K562 (cell line): Measurements from ENCODE around the gene TXLNA. TPM values are rescaled to one million over a fixed set of nuclear protein-coding genes. Genes with fewer than 3 reads are reported as not detected.
A peak's percentile ranks its signal among the peaks of the same experiment; 100 is the strongest.

Experiments used
- ATAC-seq: fragments of 200-7000 bp; cut with Tn5 transposase; 3 replicates; pipeline ENCODE4 v1.9.1; 2020; ENCODE audit warnings: moderate library complexity
- BruUV-seq: library from RNA; stranded (reverse); fragments of 400-500 nt; replicated peaks from 2 replicates; lab custom pipeline; 2021; lab: Mats Ljungman, UMichigan
- CTCF ChIA-PET: fragments of 300-600 bp; formaldehyde crosslinking; extraction: SDS; loops from one replicate; lab custom pipeline; 2021; ENCODE audit warnings: low intra/inter-chr PET ratio; lab: Yijun Ruan, JAX
- POLR2A ChIA-PET: fragments of 300-600, 350-650 bp; sonication (Branson Sonifier 250); formaldehyde crosslinking; extraction: SDS; loops from one replicate; lab custom pipeline; 2021; ENCODE audit warnings: antibody characterized with exemption, inconsistent platforms; lab: Yijun Ruan, JAX
- DNase-seq, 4 experiments: peaks; one replicate each; pipeline versions ENCODE4 v3.0.0 to v3.0.0-alpha.2; 2011 to 2018; ENCODE audit warnings: low spot score in 3 of 4, mixed read lengths in 3 of 4; ENCODE audit errors: extremely low read depth in 1 of 4
- FAIRE-seq: peaks from 2 replicates; lab custom pipeline; 2011; peaks lifted over from hg19 to GRCh38; lab: Jason Lieb, UNC
- H2AFZ ChIP-seq: 2 replicates; pipeline ENCODE4 v1.6.0; 2011; ENCODE audit warnings: low read depth, low read length, control low read depth, inconsistent platforms
- H3K27ac ChIP-seq: fragments of 200-600 bp; 3 replicates; pipeline ENCODE4 v1.8.0; 2011; ENCODE audit warnings: low read depth, mild to moderate bottlenecking, control low read depth, inconsistent platforms, low read length, moderate library complexity, mixed read lengths; ENCODE audit errors: extremely low read depth
- H3K27me3 ChIP-seq, 2 experiments: fragments of 300-600 bp in 1 of 2; 2 replicates in 1 of 2; 3 replicates in 1 of 2; pipeline versions ENCODE4 v1.6.0 to v1.8.0; 2011; ENCODE audit warnings: inconsistent platforms in 2 of 2, low read length in 2 of 2, mild to moderate bottlenecking in 1 of 2, mixed read lengths in 1 of 2, moderate library complexity in 1 of 2; ENCODE audit not compliant: control insufficient read depth in 2 of 2, insufficient read depth in 2 of 2
- H3K36me3 ChIP-seq: fragments of 300-600 bp; 3 replicates; pipeline ENCODE4 v1.8.0; 2011; ENCODE audit warnings: mild to moderate bottlenecking, low read length, inconsistent platforms; ENCODE audit not compliant: control insufficient read depth, insufficient read depth
- H3K4me1 ChIP-seq, 2 experiments: fragments of 200-600 bp in 1 of 2; replicated peaks in 1 of 2; 2 replicates in 1 of 2; 3 replicates in 1 of 2; pipeline versions ENCODE4 v1.5.1 to v1.8.0; 2011; ENCODE audit warnings: inconsistent platforms in 2 of 2, low read length in 2 of 2, mild to moderate bottlenecking in 1 of 2, mixed read lengths in 1 of 2, moderate library complexity in 1 of 2; ENCODE audit not compliant: control insufficient read depth in 2 of 2, insufficient read depth in 2 of 2
- H3K4me2 ChIP-seq: 2 replicates; pipeline ENCODE4 v1.6.1; 2011; ENCODE audit warnings: low read length, control low read depth, inconsistent platforms, mixed read lengths; ENCODE audit not compliant: insufficient read depth
- H3K4me3 ChIP-seq: fragments of 200-600 bp; sonication (generic), shearing (Covaris generic); 2 replicates; pipeline ENCODE4 v1.5.1; 2016; ENCODE audit warnings: control low read depth, inconsistent platforms
- H3K79me2 ChIP-seq: fragments of 200-600 bp; 3 replicates; pipeline ENCODE4 v1.8.0; 2011; ENCODE audit warnings: low read length, inconsistent platforms; ENCODE audit not compliant: control insufficient read depth, insufficient read depth
- H3K9ac ChIP-seq, 2 experiments: 2 replicates each; pipeline versions ENCODE4 v1.6.0 to v1.6.1; 2011; ENCODE audit warnings: low read depth in 2 of 2, low read length in 2 of 2, control low read depth in 1 of 2, inconsistent platforms in 1 of 2, mild to moderate bottlenecking in 1 of 2, mixed read lengths in 1 of 2; ENCODE audit not compliant: insufficient read depth in 1 of 2
- H3K9me1 ChIP-seq: one replicate; pipeline ENCODE4 v1.6.0; 2011; ENCODE audit warnings: inconsistent platforms, mild to moderate bottlenecking, low read length, moderate library complexity; ENCODE audit not compliant: control insufficient read depth, insufficient read depth
- H3K9me3 ChIP-seq: replicated peaks from 2 replicates; pipeline ENCODE4 v1.5.1; 2011; ENCODE audit warnings: low read depth, low read length, inconsistent platforms; ENCODE audit not compliant: control insufficient read depth, insufficient read depth
- H4K20me1 ChIP-seq: replicated peaks from 2 replicates; pipeline ENCODE4 v1.6.1; 2011; ENCODE audit warnings: low read length, inconsistent platforms, mixed read lengths; ENCODE audit not compliant: control insufficient read depth, insufficient read depth
- PRDM10 ChIP-seq: fragments of 450-650 bp; IDR thresholded peaks from 2 replicates; pipeline ENCODE4 v1.6.1; 2018; ENCODE audit not compliant: partially characterized antibody
- RBM17 ChIP-seq: fragments of 200-400 bp; formaldehyde crosslinking; IDR thresholded peaks from 2 replicates; pipeline ENCODE4 v1.6.1; 2017; ENCODE audit warnings: low read depth, mild to moderate bottlenecking, low read length, borderline replicate concordance
- WGBS: fragments of 100-300 bp; shearing (Covaris generic); methylation state at CpG from one replicate; pipeline ENCODE4 v1.1.6; 2016; ENCODE audit warnings: low coverage, mixed read lengths; ENCODE audit not compliant: insufficient coverage; ENCODE audit errors: missing lambda C conversion rate; 5-methylcytosine and 5-hydroxymethylcytosine counted together
- in situ Hi-C: fragments of 300-500 bp; cut with MboI; formaldehyde crosslinking; loops from 4 replicates; pipeline ENCODE4 v1.15.0; 2018; ENCODE audit warnings: inconsistent platforms, mixed read lengths
- intact Hi-C: fragments of 100-400 bp; cut with micrococcal nuclease; formaldehyde crosslinking; loops from 2 replicates; pipeline ENCODE4 v1.14.2; 2022
- polyA plus RNA-seq, 8 experiments: library from polyadenylated mRNA; depleted of rRNA in 4 of 8; stranded (reverse) in 5 of 8; unstranded in 3 of 8; fragments of >200 nt; fragmentation: Nextera tagmentation in 2 of 8; fragmentation: Illumina TruSeq in 1 of 8; extraction: Ambion mirVana in 2 of 8; extraction: Trizol in 1 of 8; gene quantifications; 2 replicates each; pipeline versions ENCODE4 v1.2.1 to v1.2.3, GENCODE V29; 2011 to 2014; ENCODE audit warnings: inconsistent platforms in 1 of 8, missing spikeins in 1 of 8
- total RNA-seq, 7 experiments: library from RNA; depleted of rRNA in 6 of 7; stranded (reverse); fragments of >200 nt in 6 of 7; fragmentation: Illumina TruSeq in 2 of 7; extraction: Trizol in 2 of 7; gene quantifications; 2 replicates each; pipeline versions ENCODE4 v1.2.1 to v1.2.3, GENCODE V29; 2011 to 2021; ENCODE audit warnings: low replicate concordance in 1 of 7

Gene TXLNA
- total and polyA plus RNA-seq, 9 of the 15 experiments (the other 6 are each of a cell fraction or from before 2014, with no cell fraction given): 9.2 to 54.5 (median 39.3) TPM

DNA sequence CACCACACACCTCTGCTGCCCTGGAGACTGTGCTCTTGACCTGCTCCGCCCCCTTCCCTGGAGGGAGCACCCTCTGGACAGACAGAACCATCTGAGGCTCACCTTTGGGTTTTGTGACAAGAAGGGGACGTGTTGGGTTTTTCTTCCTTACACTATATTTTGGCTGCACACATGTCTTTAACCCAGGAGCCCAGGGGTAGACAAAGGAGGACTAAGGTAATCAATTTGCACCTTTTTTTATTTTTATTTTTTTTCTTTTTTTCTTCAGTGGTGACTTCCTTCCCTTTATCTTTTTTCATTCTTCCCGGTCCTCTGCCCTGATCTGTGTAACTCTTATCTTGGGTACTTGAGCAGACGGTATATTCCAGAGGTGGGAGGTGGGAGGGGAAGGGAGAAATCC is 8.5 kb upstream of the TXLNA start:
- intact Hi-C loops: no loop called here
- Histone ChIP-seq H3K79me2 (no peaks in the 10 kb centered on the region), H3K4me1 (peaks cover 0 to 4% of the 10 kb centered on the region in 2 experiments; a peak in 3 of 5 replicates), H3K9ac (peak overlapping the region in 1 of 2 experiments; percentile 46; a peak in 1 of 4 replicates), H2AFZ (no peak overlapping the region), H3K27ac (no peak overlapping the region), H3K4me3 (no peak overlapping the region), H3K9me1 (no peaks in the 10 kb centered on the region), H3K36me3 (peaks cover 73% of the 10 kb centered on the region)
- ATAC-seq: peak; percentile 57
- no TSS peak for BruUV-seq
- in situ Hi-C loops: no loop called here
- CTCF ChIA-PET: no interaction called here
- TF ChIP-seq RBM17 (no peak), PRDM10 (peak; percentile 68)
- TF ChIP-seq, all 486 proteins: peak for 1
- Histone ChIP-seq H4K20me1 (0 out of 2 replicates have a peak, but pooled peaks cover 4% of the 10 kb centered on the region), H3K9me3 (no peaks in the 10 kb centered on the region), H3K4me2 (no peak overlapping the region), H3K27me3 (no peaks in the 10 kb centered on the region)
- FAIRE-seq (no peak), DNase-seq (no peak)
- POLR2A ChIA-PET: interaction anchor here (1.0 to 1.7 kb wide), 2 partner anchors 11 to 29 kb away, joined by 4 to 5 read pairs; partner anchors contain the start of gene CCDC28B
- 50% methylated on average over 4 of the region's 4 CpGs for WGBS
